ENCODE results near the gene ADORA2A. TPM values are rescaled to one million over a fixed set of nuclear protein-coding genes. Genes with fewer than 3 reads are reported as not detected.

Gene ADORA2A
- polyA plus RNA-seq, 1 donor (not counting 4 experiments of a cell fraction or from before 2014, with no cell fraction given), result 0.20 TPM

DNA sequence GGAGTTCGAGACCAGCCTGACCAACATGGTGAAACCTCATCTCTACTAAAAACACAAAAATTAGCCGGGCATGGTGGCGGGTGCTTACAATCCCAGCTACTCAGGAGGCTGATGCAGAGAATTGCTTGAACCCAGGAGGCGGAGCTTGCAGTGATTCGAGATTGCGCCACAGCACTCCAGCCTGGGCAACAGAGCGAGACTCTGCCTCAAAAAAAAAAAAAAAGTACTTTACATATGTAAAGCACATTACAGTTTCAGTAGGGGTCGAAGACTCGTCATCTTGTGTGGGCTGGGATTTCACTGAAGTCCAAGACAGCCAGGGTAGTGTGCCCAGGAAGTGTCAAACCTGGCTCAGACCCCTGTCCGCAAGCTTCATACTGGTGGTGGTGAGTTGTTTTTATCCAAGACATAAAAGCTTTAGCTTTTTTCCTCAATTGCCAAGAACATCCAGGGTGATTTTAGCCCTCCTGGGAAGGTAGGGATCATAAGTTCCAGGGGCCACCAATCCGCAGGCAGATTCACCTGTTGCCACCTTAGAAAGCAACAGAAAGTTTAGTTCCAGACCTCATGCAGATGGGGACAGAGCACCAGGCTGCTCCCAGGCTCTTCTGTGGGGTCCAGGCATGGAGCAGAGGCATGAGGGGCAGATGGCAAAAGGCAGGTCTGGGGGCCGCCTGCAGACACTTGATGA, 21.6 kb upstream of the ADORA2A start:
- no peak overlapping the region for H3K9ac ChIP-seq (ENCODE audit: control insufficient read depth, extremely low read depth, insufficient read depth, low read length)
- peaks cover 22% of the 10 kb centered on the region for H3K4me1 ChIP-seq (ENCODE audit: control insufficient read depth, extremely low read depth, insufficient read depth, low read length)
- H3K4me3 ChIP-seq (ENCODE audit: control insufficient read depth in 2 of 3, extremely low read depth in 1 of 3, insufficient read depth in 2 of 3, low read depth in 1 of 3, low read length in 3 of 3), result no peak overlapping the region
- DNase-seq (ENCODE audit: low read depth, low spot score), result no peak
- H3K9me1 ChIP-seq (ENCODE audit: control insufficient read depth, extremely low read depth, insufficient read depth, low read length), result peaks cover 2% of the 10 kb centered on the region
- H3K9me3 ChIP-seq (ENCODE audit: control insufficient read depth, low read depth, low read length), result no peaks in the 10 kb centered on the region
- H3K27me3 ChIP-seq (ENCODE audit: control insufficient read depth, extremely low read depth, insufficient read depth, low read length), result no peaks in the 10 kb centered on the region
- H3K79me2 ChIP-seq (ENCODE audit: control insufficient read depth, insufficient read depth, low read length), result no peaks in the 10 kb centered on the region
- no peak for FAIRE-seq
- peaks cover 10 to 33% of the 10 kb centered on the region in 2 experiments for H3K36me3 ChIP-seq (ENCODE audit: control insufficient read depth in 2 of 2, extremely low read depth in 1 of 2, insufficient read depth in 2 of 2, low read length in 2 of 2)
- no peak overlapping the region for H2AFZ ChIP-seq (ENCODE audit: control insufficient read depth, low read length)
- H3K27ac ChIP-seq (ENCODE audit: control insufficient read depth, insufficient read depth, low read length), result no peak overlapping the region
- H3K4me2 ChIP-seq (ENCODE audit: control insufficient read depth, extremely low read depth, insufficient read depth, low read depth, low read length), result no peak overlapping the region
- TF ChIP-seq EZH2 (IDR thresholded peaks at IDR 0.05; ENCODE audit: low read length), result no peak
- TF ChIP-seq, protein P1, sequence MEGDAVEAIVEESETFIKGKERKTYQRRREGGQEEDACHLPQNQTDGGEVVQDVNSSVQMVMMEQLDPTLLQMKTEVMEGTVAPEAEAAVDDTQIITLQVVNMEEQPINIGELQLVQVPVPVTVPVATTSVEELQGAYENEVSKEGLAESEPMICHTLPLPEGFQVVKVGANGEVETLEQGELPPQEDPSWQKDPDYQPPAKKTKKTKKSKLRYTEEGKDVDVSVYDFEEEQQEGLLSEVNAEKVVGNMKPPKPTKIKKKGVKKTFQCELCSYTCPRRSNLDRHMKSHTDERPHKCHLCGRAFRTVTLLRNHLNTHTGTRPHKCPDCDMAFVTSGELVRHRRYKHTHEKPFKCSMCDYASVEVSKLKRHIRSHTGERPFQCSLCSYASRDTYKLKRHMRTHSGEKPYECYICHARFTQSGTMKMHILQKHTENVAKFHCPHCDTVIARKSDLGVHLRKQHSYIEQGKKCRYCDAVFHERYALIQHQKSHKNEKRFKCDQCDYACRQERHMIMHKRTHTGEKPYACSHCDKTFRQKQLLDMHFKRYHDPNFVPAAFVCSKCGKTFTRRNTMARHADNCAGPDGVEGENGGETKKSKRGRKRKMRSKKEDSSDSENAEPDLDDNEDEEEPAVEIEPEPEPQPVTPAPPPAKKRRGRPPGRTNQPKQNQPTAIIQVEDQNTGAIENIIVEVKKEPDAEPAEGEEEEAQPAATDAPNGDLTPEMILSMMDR (optimal IDR thresholded peaks at IDR 0.05 in 1 of 3, IDR thresholded peaks at IDR 0.05 in 1 of 3, conservative IDR thresholded peaks at IDR 0.05 in 1 of 3; ENCODE audit: extremely low read depth in 1 of 3, insufficient read depth in 2 of 3, low read length in 3 of 3), result no peak
- dilution Hi-C loops (cut with MboI; ENCODE audit: extremely low pct_ligation_motif_present, low sequenced_read_pairs), result no loop called here
- peaks cover 9% of the 10 kb centered on the region for H4K20me1 ChIP-seq (ENCODE audit: control insufficient read depth, extremely low read depth, insufficient read depth, low read length)

DNA sequence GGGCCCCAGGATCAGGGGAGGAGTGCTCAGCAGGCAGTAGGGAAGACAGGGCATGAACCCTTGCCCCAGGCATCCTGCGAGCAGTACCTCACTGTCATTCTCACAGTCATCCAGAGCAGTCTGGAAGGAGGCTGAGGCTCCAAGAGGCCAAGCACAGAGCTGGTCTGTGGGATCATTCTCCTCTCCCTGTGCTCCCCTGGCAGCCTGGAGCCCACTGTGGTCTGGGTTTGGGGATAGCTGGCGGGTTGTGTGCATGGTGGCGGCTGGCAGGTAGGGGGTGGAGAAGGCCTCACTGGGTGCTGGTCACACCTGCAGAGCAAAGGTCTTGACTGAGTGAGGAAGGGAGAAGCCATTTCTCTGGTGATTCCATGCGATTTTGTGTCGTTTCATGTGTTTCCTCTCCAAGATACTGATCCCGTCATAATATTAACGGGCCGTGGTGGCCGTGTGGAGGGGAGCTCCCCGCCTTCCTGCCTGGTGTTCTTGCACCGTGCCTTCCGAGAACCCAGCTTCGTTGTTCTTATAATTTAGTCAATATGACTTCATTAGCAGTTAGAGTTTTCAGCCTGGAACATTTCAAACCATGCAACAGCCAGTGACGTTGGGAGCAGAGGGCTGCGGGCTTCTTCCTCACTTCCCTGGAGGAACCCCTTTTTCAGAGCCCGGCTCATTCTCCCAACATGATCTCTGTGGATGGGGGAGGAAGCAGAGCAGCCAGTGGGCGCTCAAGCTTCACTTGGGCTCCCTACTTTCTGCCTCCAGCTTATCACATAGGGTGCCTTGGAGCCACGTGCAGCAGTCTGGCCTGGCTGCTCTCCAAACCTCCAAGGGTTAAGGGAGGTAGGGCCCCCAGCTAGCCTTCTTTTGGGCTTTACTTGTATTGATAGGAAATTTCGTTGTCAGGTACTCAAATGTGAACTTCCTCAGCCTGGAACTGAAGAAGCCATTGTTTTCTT, 20.8 kb upstream of the ADORA2A start:
- FAIRE-seq, result no peak
- no peak for DNase-seq (ENCODE audit: low read depth, low spot score)
- dilution Hi-C loops (cut with MboI; ENCODE audit: extremely low pct_ligation_motif_present, low sequenced_read_pairs), result no loop called here
- no peak overlapping the region for H3K9ac ChIP-seq (ENCODE audit: control insufficient read depth, extremely low read depth, insufficient read depth, low read length)
- no peaks in the 10 kb centered on the region for H3K9me3 ChIP-seq (ENCODE audit: control insufficient read depth, low read depth, low read length)
- H3K4me2 ChIP-seq (ENCODE audit: control insufficient read depth, extremely low read depth, insufficient read depth, low read depth, low read length), result no peak overlapping the region
- peaks cover 2% of the 10 kb centered on the region for H3K9me1 ChIP-seq (ENCODE audit: control insufficient read depth, extremely low read depth, insufficient read depth, low read length)
- TF ChIP-seq, protein P1 (optimal IDR thresholded peaks at IDR 0.05 in 1 of 3, IDR thresholded peaks at IDR 0.05 in 1 of 3, conservative IDR thresholded peaks at IDR 0.05 in 1 of 3; ENCODE audit: extremely low read depth in 1 of 3, insufficient read depth in 2 of 3, low read length in 3 of 3), result no peak
- TF ChIP-seq EZH2 (IDR thresholded peaks at IDR 0.05; ENCODE audit: low read length), result no peak
- no peaks in the 10 kb centered on the region for H3K27me3 ChIP-seq (ENCODE audit: control insufficient read depth, extremely low read depth, insufficient read depth, low read length)
- peaks cover 13 to 28% of the 10 kb centered on the region in 2 experiments for H3K36me3 ChIP-seq (ENCODE audit: control insufficient read depth in 2 of 2, extremely low read depth in 1 of 2, insufficient read depth in 2 of 2, low read length in 2 of 2)
- peaks cover 22% of the 10 kb centered on the region for H3K4me1 ChIP-seq (ENCODE audit: control insufficient read depth, extremely low read depth, insufficient read depth, low read length)
- no peak overlapping the region for H2AFZ ChIP-seq (ENCODE audit: control insufficient read depth, low read length)
- no peak overlapping the region for H3K4me3 ChIP-seq (ENCODE audit: control insufficient read depth in 2 of 3, extremely low read depth in 1 of 3, insufficient read depth in 2 of 3, low read depth in 1 of 3, low read length in 3 of 3)
- no peak overlapping the region for H3K27ac ChIP-seq (ENCODE audit: control insufficient read depth, insufficient read depth, low read length)
- H3K79me2 ChIP-seq (ENCODE audit: control insufficient read depth, insufficient read depth, low read length), result no peaks in the 10 kb centered on the region
- H4K20me1 ChIP-seq (ENCODE audit: control insufficient read depth, extremely low read depth, insufficient read depth, low read length), result peaks cover 9% of the 10 kb centered on the region
